Hematopoietic multipotent progenitor cell treated with erythropoietin and hydrocortisone succinate and interleukin-3 and kit ligand, for 4 days (in vitro differentiated cells): ENCODE data around the gene RPSA.
A peak's percentile ranks its signal among the peaks of the same experiment; 100 is the strongest.
"Not testable (repeated sequence)": the region's sequence is repeated elsewhere in the genome, so short reads cannot be mapped to it uniquely, and the experiment has no call there.

Experiments
- DNase-seq: peaks from one replicate; pipeline ENCODE4 v3.0.0-alpha.2; 2015

Gene RPSA

DNA sequence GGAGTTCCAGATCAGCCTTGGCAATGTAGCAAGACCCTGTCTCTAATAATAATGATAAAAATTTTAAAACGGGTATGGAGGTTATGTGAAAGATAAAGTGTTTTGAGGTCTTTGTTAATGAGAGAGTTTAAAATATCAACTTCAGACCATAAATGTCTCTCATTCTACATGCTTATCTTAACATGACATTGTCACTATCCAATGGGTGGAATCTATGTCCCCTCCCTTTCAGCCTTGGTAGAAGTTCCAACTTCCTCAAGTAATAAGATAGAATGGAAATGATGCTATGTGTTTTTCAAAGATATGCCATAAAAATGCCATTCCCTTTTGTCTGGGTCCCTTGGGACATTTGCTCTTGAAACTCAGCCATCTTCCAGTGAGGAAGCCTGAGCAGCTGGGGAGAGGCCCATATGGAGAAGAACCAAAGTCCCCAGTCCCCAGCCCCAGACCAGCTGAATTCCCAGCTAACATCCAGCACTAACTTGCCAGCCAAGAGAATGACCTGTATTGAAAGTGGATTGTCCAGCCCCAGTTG, 17.0 kb downstream of the RPSA start:
- peak; percentile 64 for DNase-seq

DNA sequence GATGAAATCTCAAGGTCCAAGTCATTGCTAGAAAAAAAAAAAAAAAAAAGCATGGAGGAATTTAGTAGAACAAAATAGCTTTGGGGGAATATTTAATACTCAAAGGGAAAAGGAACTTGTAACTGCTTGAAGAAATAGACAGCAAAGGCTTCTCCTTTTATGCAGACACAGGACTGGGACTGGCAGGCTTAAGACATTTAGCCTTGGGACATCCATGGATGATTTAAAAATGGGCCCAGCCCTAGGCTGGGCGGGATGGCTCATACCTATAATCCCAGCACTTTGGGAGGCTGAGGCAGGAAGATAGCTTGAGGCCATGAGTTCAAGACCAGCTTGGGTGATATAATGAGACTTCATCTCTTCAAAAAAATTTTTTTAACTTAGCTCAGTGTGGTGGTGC, 19.8 kb downstream of the RPSA start:
- DNase-seq, result no peak

DNA sequence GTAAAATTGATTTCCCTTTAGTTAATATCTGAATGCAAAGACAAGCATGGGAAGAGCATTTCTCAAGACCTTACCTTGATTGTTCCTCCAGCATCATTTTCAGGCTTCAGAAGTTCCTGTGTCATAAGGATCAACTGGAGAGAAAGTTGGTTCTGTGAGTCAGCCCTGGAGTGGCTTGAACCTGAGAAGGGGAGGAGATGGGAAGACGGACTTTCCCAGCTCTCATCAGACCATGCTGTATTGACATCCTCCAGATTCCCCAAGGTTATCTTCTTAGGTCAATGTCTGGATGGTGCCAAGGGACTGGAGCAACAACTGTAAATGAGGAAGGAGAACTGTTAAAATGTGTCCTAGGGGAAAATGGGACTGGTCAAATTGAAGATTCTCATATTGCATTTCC, 21.0 kb downstream of the RPSA start:
- DNase-seq, result no peak

DNA sequence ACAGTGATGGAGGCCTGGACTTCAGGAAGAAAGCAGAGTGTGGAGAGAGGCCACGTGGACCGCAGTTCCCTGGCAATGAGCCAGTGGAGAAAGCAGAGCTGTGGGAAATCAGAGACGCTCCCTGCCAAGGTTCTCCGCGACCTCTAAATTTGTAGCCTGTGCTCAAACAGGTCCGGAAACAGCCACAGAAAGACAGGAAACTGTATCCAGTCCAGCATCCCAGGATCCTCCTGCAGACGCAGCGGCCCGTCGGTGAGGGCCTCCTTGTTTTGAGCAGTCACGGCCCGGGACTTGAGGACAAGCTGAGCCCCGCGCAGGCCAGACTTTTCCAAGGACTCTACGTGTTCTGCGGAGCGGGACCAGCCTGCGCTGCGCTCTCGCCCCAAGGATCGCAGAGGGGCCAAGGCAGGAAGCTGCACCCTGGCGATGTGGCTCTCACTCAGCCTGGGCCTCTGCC, 22.3 kb downstream of the RPSA start:
- DNase-seq, result no peak

DNA sequence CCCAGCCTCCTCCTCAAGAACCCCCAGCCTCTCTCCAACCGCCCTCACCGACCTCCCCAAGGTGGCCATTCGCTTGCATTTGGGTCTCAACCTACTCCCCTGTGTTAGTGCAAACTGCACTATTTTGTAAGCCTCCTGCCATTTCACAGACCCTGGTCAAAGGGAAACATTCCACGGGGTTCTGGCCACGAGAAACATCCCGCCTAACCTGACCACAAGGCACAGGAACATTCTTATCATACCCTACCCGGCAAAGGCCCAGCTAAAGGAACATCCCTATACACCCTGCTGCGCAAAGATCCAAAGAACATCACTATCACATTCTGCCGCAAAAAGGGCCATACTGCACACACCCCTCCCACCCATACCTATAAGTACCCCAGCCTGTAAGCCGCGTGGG, 22.9 kb downstream of the RPSA start:
- DNase-seq, result no peak

DNA sequence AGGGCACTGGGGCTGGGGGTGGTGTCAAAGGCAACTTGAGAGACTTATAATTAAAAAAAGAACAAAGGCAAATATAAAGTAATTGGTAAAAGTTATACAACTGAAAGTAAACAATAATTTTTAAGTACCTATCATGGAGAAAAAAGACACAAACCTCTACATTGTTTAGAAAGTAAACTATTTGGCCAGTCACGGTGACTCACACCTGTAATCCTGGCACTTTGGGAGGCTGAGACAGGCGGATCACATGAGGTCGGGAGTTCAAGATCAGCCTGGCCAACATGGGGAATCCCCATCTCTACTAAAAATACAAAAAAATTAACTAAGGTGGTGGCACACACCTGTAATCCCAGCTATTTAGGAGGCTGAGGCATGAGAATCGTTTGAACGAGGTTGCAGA, 25.8 kb downstream of the RPSA start:
- no peak for DNase-seq

DNA sequence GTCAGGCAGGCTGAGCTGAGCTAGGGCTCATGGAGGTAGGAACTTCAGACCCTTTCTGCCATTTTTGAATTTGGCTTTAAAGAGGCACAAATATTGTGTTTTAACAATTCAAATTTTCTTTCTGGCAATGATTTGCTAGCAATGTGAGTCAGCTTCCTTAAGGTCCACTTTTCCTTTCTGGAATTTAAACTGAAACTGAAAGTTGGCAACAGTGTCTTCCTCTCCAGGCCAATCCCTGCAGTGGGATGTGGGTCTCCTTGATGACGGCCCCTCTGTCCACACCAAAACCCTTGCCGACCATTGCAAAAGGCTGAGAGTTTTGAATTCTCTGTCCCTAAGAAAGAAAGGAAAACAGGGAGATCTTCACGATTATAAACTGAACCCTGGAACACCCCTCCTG, 27.1 kb downstream of the RPSA start:
- no peak for DNase-seq

DNA sequence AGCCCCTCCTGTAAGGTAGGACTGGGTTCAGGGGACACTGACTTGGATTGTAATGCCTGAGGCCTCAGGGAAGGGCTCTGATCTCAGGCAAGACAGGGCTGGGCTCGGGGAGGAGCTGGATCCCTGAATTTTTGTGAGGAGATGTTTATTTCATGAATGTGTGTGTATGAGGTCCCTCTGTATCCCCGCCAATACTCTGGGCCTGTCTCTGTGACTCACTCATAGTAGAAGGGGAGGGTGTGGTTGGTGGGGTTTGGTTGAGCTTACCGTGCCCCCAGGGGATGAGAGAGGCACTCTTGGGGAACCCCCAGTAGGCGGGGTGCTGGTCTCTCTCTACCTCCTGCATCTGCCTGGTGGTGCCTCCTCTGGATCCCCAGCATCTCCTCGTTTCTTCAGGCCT, 28.1 kb downstream of the RPSA start:
- no peak for DNase-seq

DNA sequence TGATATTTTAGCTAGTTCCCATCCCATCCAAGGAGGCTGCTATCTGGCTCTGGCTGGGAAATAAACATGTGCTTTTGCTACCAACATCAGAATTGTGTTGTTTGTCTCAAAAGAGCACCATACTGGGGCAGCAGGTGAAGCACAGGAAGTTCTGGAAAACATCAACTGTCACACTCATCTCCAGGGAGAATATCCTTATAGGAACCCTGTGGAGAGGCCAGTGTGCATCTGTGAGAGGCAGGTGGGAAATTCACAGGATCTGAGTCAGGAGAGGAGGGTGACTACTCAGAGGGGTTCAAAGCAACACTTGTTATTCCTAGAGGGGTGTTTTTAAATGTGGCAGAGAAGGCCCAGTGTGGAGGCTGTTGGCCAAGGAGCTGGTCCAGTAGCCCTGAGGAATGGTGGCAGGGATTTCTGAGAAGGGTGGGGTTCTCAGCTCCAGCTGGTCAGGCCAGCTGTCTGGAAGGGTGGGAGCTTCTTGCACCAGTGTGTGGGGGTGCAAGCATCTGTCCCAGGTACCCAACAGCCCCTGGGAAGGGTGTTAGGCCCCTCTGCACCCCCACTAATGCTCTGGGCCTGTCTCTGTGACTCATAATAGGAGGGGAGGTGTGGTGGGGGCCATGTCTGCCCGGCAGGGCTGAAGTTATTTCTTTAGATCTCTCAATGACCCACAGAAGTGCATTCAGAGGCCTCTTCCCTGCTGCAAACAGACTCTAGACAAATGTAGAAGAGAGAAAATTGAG, 28.7 kb downstream of the RPSA start:
- DNase-seq, result no peak

DNA sequence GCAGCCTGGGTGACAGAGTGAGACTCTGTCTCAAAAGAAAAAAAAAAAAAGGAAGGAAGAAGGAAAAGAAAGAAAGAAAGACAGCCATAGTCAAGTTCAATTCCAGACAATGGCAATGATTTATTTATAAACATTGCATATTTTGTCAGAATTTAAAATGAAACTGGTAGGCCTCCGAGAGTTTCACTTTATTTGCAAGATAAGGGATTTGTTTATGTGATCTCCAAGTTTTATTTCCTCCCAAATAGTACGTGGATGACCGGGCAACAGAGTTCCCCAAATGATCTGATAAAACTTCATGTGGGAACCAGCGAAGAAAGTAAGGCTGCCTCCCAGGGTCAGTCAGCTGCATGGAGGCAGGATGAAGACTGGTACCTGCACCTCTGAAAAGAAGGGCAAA, 32.4 kb downstream of the RPSA start:
- no peak for DNase-seq

DNA sequence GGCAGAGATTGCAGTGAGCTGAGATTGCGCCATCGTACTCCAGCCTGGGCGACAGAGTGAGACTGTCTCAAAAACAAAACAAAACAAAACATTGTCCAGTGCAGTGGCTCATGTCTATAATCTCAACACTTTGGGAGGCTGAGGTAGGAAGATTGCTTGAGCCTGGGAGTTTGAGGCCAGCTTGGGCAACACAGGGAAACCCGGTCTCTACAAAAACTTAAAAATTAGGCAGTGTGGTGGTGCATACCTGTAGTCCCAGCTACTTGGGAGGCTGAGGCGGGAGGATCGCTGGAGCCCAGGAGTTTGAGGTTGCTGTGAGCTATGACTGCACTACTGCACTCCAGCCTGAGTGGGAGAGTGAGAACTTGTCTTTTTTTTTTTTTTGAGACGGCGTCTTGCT, 33.8 kb downstream of the RPSA start:
- no peak for DNase-seq

DNA sequence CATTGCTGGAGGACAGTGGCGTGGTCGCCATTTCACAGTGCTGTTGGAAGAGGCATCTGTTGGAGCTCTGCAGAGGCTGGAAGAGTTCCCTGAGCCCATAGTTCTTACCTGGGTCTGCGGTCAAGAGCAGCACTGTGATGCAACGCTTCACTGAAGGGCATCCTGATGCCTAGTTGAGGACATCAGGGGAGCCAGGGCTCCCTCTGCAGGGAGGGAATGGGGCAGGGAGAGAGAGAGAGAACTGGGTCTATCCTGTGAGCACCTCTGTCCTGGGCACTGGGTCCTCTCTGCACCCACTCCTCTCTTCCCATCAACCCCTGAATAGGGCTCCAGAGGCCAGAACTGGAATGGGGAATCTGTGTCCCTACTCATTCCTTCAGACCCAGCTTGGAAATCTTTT, 37.0 kb downstream of the RPSA start:
- peak; percentile 14 for DNase-seq

DNA sequence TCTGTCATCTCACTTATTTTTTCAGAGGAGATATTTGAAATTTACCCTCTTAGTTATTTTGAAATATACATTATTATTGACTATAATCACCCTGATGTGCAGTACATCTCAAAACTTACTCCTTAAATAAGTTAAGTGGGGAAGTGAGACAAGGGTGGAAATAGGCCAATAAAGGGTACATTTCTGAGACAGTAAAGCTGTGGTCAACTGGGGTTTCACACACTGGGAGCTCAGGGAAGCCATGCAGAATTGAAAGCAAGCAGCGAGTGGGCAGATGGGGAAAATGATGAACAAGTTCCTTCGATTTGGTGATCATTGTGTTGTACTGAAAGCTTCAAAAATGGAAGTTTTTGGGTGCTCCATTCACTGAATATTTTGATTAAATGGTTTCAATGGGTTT, 39.4 kb downstream of the RPSA start:
- no peak for DNase-seq

DNA sequence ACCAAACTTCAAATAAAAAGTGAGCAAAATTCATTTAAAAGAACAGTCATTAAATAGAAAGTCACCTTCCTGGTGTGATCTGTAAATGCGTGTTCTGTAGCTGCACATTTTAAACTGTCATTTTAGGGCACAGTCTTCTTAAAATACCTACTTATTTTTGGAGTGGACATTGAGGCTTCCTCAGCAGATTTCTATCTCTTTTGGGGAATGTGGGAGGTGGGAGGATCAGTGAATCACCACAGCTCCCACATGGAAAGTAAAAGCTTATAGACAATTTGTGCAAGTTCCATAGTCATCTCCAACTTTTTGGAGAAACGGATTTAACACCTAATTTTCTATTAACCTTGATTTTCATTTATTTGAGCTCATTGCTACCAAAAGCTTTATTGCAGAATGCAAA, 39.9 kb downstream of the RPSA start:
- no peak for DNase-seq

DNA sequence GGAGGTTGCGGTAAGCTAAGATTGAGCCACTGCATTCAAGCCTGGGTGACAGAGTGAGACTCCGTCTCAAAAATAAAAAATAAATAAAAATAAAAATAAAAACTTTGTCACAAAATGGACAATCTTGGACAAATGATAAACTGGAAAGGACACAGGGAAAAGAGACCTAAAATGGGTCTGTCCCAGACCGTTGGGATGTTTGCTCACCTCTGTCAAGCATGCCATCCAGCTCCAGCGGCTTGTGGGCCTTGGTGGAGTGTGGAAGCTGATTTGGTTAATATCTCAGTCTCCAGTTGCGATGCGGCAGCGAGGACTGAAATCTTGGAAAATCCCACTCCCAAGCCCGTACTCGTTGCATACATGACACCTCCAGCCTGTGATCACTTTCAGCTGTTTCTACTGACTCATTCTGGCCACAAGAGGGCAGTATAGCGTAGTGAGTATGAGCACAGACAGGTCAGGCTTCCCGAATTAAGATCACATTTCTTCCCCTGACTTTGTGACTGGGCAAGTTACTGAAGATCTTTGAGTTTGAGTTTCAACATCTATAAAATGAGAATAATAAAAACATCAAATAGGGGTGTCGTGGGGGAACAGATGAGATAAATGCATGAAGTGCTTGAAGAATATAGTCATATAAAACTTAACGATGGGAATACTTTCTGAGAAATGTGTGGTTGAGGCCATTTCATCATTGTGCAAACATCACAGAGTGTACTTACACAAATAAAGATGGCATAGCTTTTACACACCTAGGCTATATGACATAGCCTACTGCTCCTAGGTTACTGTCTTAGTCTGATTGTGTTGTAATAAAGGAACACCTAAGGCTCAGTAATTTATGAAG, 41.3 kb downstream of the RPSA start:
- peak; percentile 90 for DNase-seq

DNA sequence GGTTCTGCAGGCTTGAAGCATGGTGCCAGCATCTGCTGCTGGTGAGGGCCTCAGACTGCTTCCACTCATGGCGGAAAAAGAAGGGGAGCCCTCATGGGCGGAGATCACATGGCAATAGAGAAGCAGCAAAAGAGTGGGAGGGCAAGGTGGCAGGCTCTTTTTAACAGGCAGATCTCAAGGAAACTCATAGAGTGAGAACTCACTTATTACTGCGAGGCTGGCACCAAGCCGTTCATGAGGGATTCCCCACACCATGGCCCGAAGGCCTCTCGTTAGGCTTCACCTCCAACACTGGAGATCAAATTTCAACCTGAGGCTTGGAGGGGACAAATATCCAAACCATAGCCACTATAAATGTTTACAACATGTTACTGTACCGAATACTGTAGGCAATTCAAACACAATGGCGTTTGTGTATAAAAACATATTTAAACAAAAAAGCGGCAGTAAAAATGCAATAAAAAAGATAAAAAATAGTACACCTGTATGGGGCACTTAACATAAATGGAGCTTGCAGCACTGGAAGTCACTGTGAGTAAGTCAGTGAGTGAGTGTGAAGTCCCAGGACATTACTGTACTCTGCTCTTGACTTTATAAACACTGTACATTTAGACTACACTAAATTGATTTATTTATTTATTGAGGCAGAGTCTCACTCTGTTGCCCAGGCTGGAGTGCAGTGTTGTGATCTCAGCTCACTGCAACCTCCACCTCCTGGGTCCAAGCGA, 42.1 kb downstream of the RPSA start:
- no peak for DNase-seq

DNA sequence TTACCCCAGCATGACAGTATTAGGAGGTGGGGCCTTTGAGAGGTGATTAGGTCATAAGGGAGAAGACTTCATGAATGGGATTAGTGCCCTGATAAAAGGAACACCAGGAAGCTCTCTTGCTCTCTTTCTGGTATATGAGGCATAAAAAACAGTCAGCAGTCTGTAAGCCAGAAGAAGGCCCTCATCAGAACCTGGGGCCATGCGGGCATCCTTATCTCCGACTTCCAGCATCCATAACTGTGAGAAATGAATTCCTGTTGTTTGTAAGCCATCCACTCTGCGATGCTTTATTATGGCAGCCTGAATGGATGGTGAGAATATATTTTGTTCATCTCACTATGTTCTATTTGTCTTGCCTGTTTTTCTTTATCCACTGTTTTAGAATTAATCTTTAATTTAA, 43.3 kb downstream of the RPSA start:
- no peak for DNase-seq

DNA sequence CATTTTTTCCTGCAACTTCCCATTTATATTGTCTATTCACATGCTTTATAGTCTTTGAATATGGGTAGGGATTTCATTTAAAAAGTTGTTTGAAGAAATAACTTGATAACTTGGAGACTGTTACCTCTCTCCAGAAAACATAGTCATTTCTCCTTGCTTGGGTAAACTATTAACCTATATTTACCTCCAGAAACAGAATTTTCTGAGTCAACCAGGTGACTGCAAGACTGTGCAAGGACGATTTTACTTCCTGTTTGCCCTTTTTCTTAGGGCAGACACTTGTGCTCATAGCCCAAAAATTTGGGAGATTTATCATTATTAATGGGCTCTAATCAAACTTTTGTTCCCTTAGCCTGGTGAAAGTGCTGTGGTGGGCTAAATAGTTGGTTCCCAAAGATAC, 46.6 kb downstream of the RPSA start:
- no peak for DNase-seq

DNA sequence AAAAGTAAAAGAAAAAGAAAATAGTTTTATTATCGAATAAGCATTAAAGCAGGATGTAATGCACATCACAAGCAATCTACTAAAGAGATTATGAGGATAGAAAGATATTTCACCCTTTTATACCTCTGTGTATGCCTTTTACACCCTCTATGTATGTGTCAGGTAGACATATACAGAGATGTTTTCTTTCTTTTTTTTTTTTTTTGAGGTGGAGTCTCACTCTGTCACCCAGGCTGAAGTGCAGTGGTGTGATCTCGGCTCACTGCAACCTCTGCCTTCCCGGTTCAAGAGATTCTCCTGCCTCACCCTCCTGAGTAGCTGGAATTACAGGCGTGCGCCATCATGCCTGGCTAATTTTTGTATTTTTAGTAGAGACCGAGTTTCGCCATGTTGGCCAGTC, 47.4 kb downstream of the RPSA start:
- DNase-seq, result not testable (repeated sequence)

DNA sequence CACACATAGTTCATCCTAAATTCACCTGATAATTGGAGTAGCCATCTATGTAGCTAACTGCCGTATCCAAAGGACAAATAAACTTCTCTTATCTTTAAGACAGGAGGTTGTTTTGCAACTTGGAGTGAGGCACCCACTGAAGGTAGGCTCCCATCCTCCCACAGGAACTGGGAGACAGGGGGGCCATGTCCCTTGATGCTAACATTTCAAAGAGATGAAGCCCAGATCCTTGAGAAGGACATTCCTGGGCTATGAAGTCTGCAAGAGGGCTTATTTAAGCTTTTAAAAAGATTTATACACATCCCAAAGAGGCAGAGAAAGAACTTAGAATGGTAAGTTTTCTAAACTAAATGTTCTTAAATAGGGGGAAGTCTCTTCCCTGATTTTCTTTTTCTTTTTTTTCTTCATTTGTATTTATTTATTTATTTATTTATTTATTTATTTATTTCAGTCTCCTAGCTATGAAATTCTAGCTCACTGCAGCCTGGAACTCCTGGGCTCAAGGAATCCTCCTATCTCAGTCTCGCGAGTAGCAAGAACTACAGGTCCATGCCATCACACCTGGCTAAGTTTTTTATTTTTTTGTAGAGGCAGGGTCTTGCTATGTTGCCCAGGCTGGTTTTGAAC, 48.2 kb downstream of the RPSA start:
- DNase-seq, result no peak

DNA sequence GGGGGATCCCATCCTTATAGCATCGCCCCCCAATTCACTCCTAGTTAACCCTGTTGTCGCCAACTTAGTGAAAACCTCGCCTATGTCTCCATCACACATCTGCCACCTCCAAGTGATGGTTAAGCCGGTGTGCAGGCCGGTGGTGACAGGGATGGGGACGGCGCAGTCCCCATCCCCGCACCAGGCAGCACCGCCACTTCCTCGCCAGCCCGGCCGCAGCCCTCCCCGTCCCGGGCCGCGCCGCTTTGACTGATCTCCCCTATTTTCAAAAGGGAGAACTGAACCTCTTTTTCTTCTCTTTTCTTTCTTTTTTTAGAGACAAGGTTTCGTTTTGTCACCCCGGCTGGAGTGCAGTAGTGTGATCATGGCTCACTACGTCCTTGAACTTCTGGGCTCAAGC, 49.6 kb downstream of the RPSA start:
- DNase-seq, result no peak

DNA sequence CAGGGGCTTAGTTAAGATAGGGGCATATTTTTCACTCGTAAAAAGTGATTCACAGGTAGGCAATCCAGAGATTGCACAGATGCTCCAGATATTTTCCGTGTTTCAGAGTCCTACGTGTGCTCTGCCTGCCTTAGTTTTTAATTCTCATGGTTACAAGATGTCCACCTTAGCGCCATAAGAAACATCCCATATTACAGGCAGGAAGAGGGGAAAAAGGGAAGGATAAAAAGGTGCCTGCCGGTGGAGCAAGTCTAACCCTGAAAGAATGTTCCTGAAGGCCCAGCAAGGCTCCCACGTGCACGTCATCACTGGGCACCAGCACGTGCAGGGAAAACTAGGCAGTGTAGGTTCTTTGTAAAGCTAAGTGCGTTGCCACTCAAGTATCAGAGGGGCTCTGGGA, 50.8 kb downstream of the RPSA start:
- no peak for DNase-seq

DNA sequence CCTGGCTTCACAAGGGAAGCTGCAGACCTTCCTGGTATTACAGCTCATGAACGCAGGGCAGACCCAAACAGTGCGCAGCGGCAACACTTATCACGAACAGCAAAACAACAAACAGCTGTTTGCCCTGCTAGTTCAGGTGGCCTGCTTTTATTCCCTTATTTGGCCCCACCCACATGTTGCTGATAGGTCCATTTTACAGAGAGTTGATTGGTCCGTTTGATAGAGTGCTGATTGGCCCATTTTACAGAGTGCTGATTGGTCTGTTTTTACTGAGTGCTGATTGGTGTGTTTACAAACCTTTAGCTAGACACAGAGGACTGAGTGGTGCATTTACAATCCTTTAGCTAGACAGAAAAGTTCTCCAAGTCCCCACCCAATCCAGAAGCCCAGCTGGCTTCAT, 52.1 kb downstream of the RPSA start:
- DNase-seq, result not testable (repeated sequence)
